A673 (cell line): ENCODE results near the gene MEF2B. TPM values are rescaled to one million over a fixed set of nuclear protein-coding genes. Genes with fewer than 3 reads are reported as not detected.

Source experiments
- BruUV-seq: library from RNA; stranded (reverse); fragments of 400-500 nt; replicated peaks from 2 replicates; lab custom pipeline; 2021; lab: Mats Ljungman, UMichigan
- CTCF ChIA-PET: fragments of 300-600 bp; sonication (Branson Sonifier 250); formaldehyde crosslinking; loops from one replicate; lab custom pipeline; 2022; ENCODE audit warnings: antibody characterized with exemption; lab: Charles Lee
- POLR2A ChIA-PET: fragments of 300-600 bp; sonication (Branson Sonifier 250); formaldehyde crosslinking; loops from one replicate; lab custom pipeline; 2022; ENCODE audit warnings: antibody characterized with exemption; ENCODE audit not compliant: low non-redundant PET; lab: Charles Lee
- DNase-seq: peaks from one replicate; pipeline ENCODE4 v3.0.0-alpha.2; 2015; ENCODE audit warnings: low spot score
- H3K27ac ChIP-seq: fragments of 200-600 bp; sonication (generic); 2 replicates; pipeline ENCODE4 v1.5.1; 2016; ENCODE audit warnings: mixed run types, low read depth, mild to moderate bottlenecking, mixed read lengths, antibody characterized with exemption, low read length; ENCODE audit not compliant: poor library complexity, severe bottlenecking
- H3K27me3 ChIP-seq: fragments of 200-600 bp; sonication (generic); replicated peaks from 2 replicates; pipeline ENCODE4 v1.6.1; 2017; ENCODE audit warnings: mixed run types, low read depth, mild to moderate bottlenecking, mixed read lengths, antibody characterized with exemption, low read length; ENCODE audit not compliant: insufficient read depth, poor library complexity
- H3K36me3 ChIP-seq: fragments of 200-600 bp; sonication (generic); 2 replicates; pipeline ENCODE4 v1.6.1; 2016; ENCODE audit warnings: mixed run types, mild to moderate bottlenecking, mixed read lengths, antibody characterized with exemption, low read length; ENCODE audit not compliant: insufficient read depth, poor library complexity, severe bottlenecking
- H3K4me1 ChIP-seq: fragments of 200-600 bp; sonication (generic); 2 replicates; pipeline ENCODE4 v1.6.1; 2017; ENCODE audit warnings: mixed run types, mild to moderate bottlenecking, mixed read lengths, antibody characterized with exemption, low read length; ENCODE audit not compliant: insufficient read depth, poor library complexity, severe bottlenecking
- H3K4me3 ChIP-seq: fragments of 200-600 bp; sonication (generic); 2 replicates; pipeline ENCODE4 v1.5.1; 2016; ENCODE audit warnings: low read depth, mixed run types, mild to moderate bottlenecking, mixed read lengths, low read length; ENCODE audit not compliant: poor library complexity, severe bottlenecking
- H3K9me3 ChIP-seq: fragments of 200-600 bp; sonication (generic); 2 replicates; pipeline ENCODE4 v1.6.1; 2016; ENCODE audit warnings: mixed run types, low read depth, mild to moderate bottlenecking, mixed read lengths, antibody characterized with exemption, low read length; ENCODE audit not compliant: poor library complexity, severe bottlenecking
- CTCF ChIP-seq: fragments of 300-800, 200-600 bp; sonication (generic); conservative IDR thresholded peaks from 2 replicates; pipeline ENCODE4 v1.5.1; 2017; ENCODE audit warnings: low read depth, mild to moderate bottlenecking, antibody characterized with exemption, low read length, moderate library complexity, mixed read lengths
- EZH2 ChIP-seq: fragments of 200-600 bp; sonication (generic); IDR thresholded peaks from 2 replicates; pipeline ENCODE4 v1.6.1; 2017; ENCODE audit warnings: borderline replicate concordance, low read depth, mild to moderate bottlenecking, mixed read lengths, antibody characterized with exemption, low read length; ENCODE audit not compliant: poor library complexity, severe bottlenecking
- intact Hi-C: fragments of 100-400 bp; cut with micrococcal nuclease; formaldehyde crosslinking; loops from one replicate; pipeline ENCODE4 v1.10.0; 2022; ENCODE audit not compliant: unreplicated experiment
- total RNA-seq: library from RNA; stranded (reverse); gene quantifications from 2 replicates; pipeline ENCODE4 v1.2.3, GENCODE V29; 2021

The MEF2B gene
- total RNA-seq, 1 experiment from 2014 or later = 2.9 TPM

GRCh38 chr19:19159534-19159933 lies 10.5 kb downstream of the MEF2B start:
- H3K36me3 ChIP-seq = no peaks in the 10 kb centered on the region
- H3K4me3 ChIP-seq = no peak overlapping the region
- POLR2A ChIA-PET = no interaction called here
- no peak for DNase-seq
- H3K4me1 ChIP-seq = no peaks in the 10 kb centered on the region
- no peaks in the 10 kb centered on the region for H3K9me3 ChIP-seq
- intact Hi-C loops = no loop called here
- no peaks in the 10 kb centered on the region for H3K27me3 ChIP-seq
- no TSS peak for BruUV-seq
- TF ChIP-seq CTCF (no peak), EZH2 (no peak)
- H3K27ac ChIP-seq = no peak overlapping the region
- CTCF ChIA-PET = no interaction called here

GRCh38 chr19:19157808-19158207 lies 12.3 kb downstream of the MEF2B start:
- DNase-seq = no peak
- BruUV-seq = no TSS peak
- Histone ChIP-seq H3K4me3 (no peak overlapping the region), H3K27ac (no peak overlapping the region), H3K27me3 (no peaks in the 10 kb centered on the region), H3K36me3 (no peaks in the 10 kb centered on the region), H3K4me1 (no peaks in the 10 kb centered on the region), H3K9me3 (no peaks in the 10 kb centered on the region)
- POLR2A ChIA-PET = no interaction called here
- TF ChIP-seq CTCF (no peak), EZH2 (no peak)
- intact Hi-C loops = no loop called here
- CTCF ChIA-PET = interaction anchor here (0.7 kb wide), 1 partner anchor 470 kb away, joined by 5 read pairs; the partner anchor contains the start of gene LPAR2

GRCh38 chr19:19155495-19156219 lies 14.4 kb downstream of the MEF2B start:
- no peaks in the 10 kb centered on the region for H3K9me3 ChIP-seq
- no TSS peak for BruUV-seq
- ChIA-PET POLR2A (no interaction called here), CTCF (no interaction called here)
- no peaks in the 10 kb centered on the region for H3K36me3 ChIP-seq
- no peak for DNase-seq
- no peak overlapping the region for H3K4me3 ChIP-seq
- no peaks in the 10 kb centered on the region for H3K27me3 ChIP-seq
- TF ChIP-seq CTCF (no peak), EZH2 (no peak)
- no peak overlapping the region for H3K27ac ChIP-seq
- intact Hi-C loops = no loop called here
- H3K4me1 ChIP-seq = no peaks in the 10 kb centered on the region
